Measurements from ENCODE around the gene RAI1. TPM values are rescaled to one million over a fixed set of nuclear protein-coding genes. Genes with fewer than 3 reads are reported as not detected.

RAI1 gene
- total and polyA plus RNA-seq, 2 of the 13 experiments (the other 11 are each of a cell fraction or from before 2014, with no cell fraction given): 3.4 to 5.2 TPM

GRCh38 chr17:17837966-17838962 is 157.0 kb downstream of the RAI1 start (continued):
- TF ChIP-seq HOMEZ (CRISPR knock-in tag; IDR thresholded peaks at IDR 0.05; ENCODE audit: low read depth) (0 out of 2 replicates have a peak, but pooled peaks have one; percentile 38), AHDC1 (CRISPR knock-in tag; IDR thresholded peaks at IDR 0.05; ENCODE audit: borderline replicate concordance) (0 out of 2 replicates have a peak, but pooled peaks have one; percentile 6), SOX13 (IDR thresholded peaks at IDR 0.05) (no peak), SOX13 (CRISPR knock-in tag; conservative IDR thresholded peaks at IDR 0.05 in 1 of 2, IDR thresholded peaks at IDR 0.05 in 1 of 2) (peak in 1 of 2 experiments; percentile 6; a peak in 1 of 4 replicates), EP300 (IDR thresholded peaks at IDR 0.05; ENCODE audit: low read depth in 2 of 2, low read length in 2 of 2) (no peak), EP300 (CRISPR knock-in tag; IDR thresholded peaks at IDR 0.05; ENCODE audit: borderline replicate concordance) (0 out of 2 replicates have a peak, but pooled peaks have one; percentile 10), ZC3H4 (CRISPR knock-in tag; IDR thresholded peaks at IDR 0.05; ENCODE audit: borderline replicate concordance) (0 out of 2 replicates have a peak, but pooled peaks have one; percentile 43), RBFOX2 (IDR thresholded peaks at IDR 0.05; ENCODE audit: low read depth, low read length) (peak; percentile 37; the same call in 1 of the 2 replicates), NR1H2 (CRISPR knock-in tag; IDR thresholded peaks at IDR 0.05; ENCODE audit: borderline replicate concordance, low read depth) (no peak), TMF1 (CRISPR knock-in tag; IDR thresholded peaks at IDR 0.05; ENCODE audit: low read depth) (no peak), ZFAT (CRISPR knock-in tag; conservative IDR thresholded peaks at IDR 0.05) (no peak), HDAC1 (CRISPR knock-in tag; IDR thresholded peaks at IDR 0.05) (peak; percentile 20; the same call in 1 of the 2 replicates)
- TF ChIP-seq, protein P1, sequence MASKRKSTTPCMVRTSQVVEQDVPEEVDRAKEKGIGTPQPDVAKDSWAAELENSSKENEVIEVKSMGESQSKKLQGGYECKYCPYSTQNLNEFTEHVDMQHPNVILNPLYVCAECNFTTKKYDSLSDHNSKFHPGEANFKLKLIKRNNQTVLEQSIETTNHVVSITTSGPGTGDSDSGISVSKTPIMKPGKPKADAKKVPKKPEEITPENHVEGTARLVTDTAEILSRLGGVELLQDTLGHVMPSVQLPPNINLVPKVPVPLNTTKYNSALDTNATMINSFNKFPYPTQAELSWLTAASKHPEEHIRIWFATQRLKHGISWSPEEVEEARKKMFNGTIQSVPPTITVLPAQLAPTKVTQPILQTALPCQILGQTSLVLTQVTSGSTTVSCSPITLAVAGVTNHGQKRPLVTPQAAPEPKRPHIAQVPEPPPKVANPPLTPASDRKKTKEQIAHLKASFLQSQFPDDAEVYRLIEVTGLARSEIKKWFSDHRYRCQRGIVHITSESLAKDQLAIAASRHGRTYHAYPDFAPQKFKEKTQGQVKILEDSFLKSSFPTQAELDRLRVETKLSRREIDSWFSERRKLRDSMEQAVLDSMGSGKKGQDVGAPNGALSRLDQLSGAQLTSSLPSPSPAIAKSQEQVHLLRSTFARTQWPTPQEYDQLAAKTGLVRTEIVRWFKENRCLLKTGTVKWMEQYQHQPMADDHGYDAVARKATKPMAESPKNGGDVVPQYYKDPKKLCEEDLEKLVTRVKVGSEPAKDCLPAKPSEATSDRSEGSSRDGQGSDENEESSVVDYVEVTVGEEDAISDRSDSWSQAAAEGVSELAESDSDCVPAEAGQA (IDR thresholded peaks at IDR 0.05; ENCODE audit: low read depth): 0 out of 2 replicates have a peak, but pooled peaks have one; percentile 19
- TF ChIP-seq, protein P1 (CRISPR knock-in tag; IDR thresholded peaks at IDR 0.05; ENCODE audit: borderline replicate concordance): no peak

Data from HepG2 (cell line).